ENCODE results near the gene SORD.

GRCh38 chr15:45122719-45123118 lies 99.7 kb downstream of the SORD start:
- TF ChIP-seq EP300 (IDR thresholded peaks at IDR 0.05; ENCODE audit: low read length): no peak
- TF ChIP-seq EZH2 (IDR thresholded peaks at IDR 0.05; ENCODE audit: borderline replicate concordance, low read depth, low read length): no peak
- TF ChIP-seq CXXC5 (CRISPR knock-in tag; IDR thresholded peaks at IDR 0.05): no peak
- no peak for TF ChIP-seq SMAD1 (IDR thresholded peaks at IDR 0.05; ENCODE audit: low read depth, low read length, partially characterized antibody)
- TF ChIP-seq POLR2A (conservative IDR thresholded peaks at IDR 0.05): no peak
- TF ChIP-seq, protein P1, sequence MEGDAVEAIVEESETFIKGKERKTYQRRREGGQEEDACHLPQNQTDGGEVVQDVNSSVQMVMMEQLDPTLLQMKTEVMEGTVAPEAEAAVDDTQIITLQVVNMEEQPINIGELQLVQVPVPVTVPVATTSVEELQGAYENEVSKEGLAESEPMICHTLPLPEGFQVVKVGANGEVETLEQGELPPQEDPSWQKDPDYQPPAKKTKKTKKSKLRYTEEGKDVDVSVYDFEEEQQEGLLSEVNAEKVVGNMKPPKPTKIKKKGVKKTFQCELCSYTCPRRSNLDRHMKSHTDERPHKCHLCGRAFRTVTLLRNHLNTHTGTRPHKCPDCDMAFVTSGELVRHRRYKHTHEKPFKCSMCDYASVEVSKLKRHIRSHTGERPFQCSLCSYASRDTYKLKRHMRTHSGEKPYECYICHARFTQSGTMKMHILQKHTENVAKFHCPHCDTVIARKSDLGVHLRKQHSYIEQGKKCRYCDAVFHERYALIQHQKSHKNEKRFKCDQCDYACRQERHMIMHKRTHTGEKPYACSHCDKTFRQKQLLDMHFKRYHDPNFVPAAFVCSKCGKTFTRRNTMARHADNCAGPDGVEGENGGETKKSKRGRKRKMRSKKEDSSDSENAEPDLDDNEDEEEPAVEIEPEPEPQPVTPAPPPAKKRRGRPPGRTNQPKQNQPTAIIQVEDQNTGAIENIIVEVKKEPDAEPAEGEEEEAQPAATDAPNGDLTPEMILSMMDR (IDR thresholded peaks at IDR 0.05 in 2 of 3, conservative IDR thresholded peaks at IDR 0.05 in 1 of 3; ENCODE audit: insufficient read depth in 2 of 3, low read depth in 1 of 3, low read length in 3 of 3): no peak
- no peak for TF ChIP-seq RAD21 (CRISPR knock-in tag; conservative IDR thresholded peaks at IDR 0.05 in 1 of 2, IDR thresholded peaks at IDR 0.05 in 1 of 2)
- no peak for TF ChIP-seq EGR1 (conservative IDR thresholded peaks at IDR 0.05)
- TF ChIP-seq U2AF1 (optimal IDR thresholded peaks at IDR 0.05; ENCODE audit: low read depth, low read length): no peak
- no peak for TF ChIP-seq FOXJ2 (tag; IDR thresholded peaks at IDR 0.05)
- TF ChIP-seq DPF2 (IDR thresholded peaks at IDR 0.05): no peak
- TF ChIP-seq REST (IDR thresholded peaks at IDR 0.05; ENCODE audit: borderline replicate concordance): no peak
- no peak for TF ChIP-seq REST (CRISPR knock-in tag; IDR thresholded peaks at IDR 0.05; ENCODE audit: low read depth)
- no peak for TF ChIP-seq ATF4 (CRISPR knock-in tag; IDR thresholded peaks at IDR 0.05)
- no peak for TF ChIP-seq ZNF12 (CRISPR knock-in tag; IDR thresholded peaks at IDR 0.05)

Data from K562 (cell line).